HCT116 (cell line): Measurements from ENCODE around the gene WDR70. TPM values are rescaled to one million over a fixed set of nuclear protein-coding genes. Genes with fewer than 3 reads are reported as not detected.
"Not testable (repeated sequence)": the region's sequence is repeated elsewhere in the genome, so short reads cannot be mapped to it uniquely, and the experiment has no call there.

Source experiments
- ATAC-seq: fragments of 200-7000 bp; cut with Tn5 transposase; 2 replicates; pipeline ENCODE4 v1.9.1; 2020; ENCODE audit warnings: mild to moderate bottlenecking, moderate library complexity
- BruUV-seq: library from RNA; stranded (reverse); fragments of 400-500 nt; replicated peaks from 2 replicates; lab custom pipeline; 2021; lab: Mats Ljungman, UMichigan
- CTCF ChIA-PET: fragments of 300-600 bp; sonication (Branson Sonifier 250); formaldehyde crosslinking; loops from one replicate; lab custom pipeline; 2021; ENCODE audit warnings: antibody characterized with exemption; lab: Charles Lee
- POLR2A ChIA-PET: fragments of 300-600, 350-600 bp; sonication (Branson Sonifier 250); formaldehyde crosslinking; loops from one replicate; lab custom pipeline; 2021; ENCODE audit warnings: antibody characterized with exemption; lab: Charles Lee
- RAD21 ChIA-PET, 2 experiments: fragments of 300-600 bp; sonication (Branson Sonifier 250); formaldehyde crosslinking; loops; one replicate each; lab custom pipeline; 2023; ENCODE audit warnings: low total read pairs in 2 of 2; ENCODE audit not compliant: uncharacterized antibody in 2 of 2, unreplicated experiment in 2 of 2, low non-redundant PET in 1 of 2; lab: Charles Lee
- DNase-seq: peaks from one replicate; pipeline ENCODE4 v3.0.0-alpha.2; 2010; ENCODE audit warnings: low read depth, low spot score
- H2AFZ ChIP-seq: fragments of 200-600 bp; shearing (Covaris generic), sonication (generic); 2 replicates; pipeline ENCODE4 v1.6.1; 2017; ENCODE audit warnings: low read depth, mixed run types, mixed read lengths, antibody characterized with exemption, low read length; ENCODE audit not compliant: poor library complexity, severe bottlenecking
- H3K27ac ChIP-seq: 2 replicates; pipeline ENCODE4 v1.5.1; 2012; ENCODE audit warnings: low read depth, low read length
- H3K27me3 ChIP-seq: fragments of 200-600 bp; sonication (generic); 2 replicates; pipeline ENCODE4 v1.6.1; 2016; ENCODE audit warnings: mixed run types, low read length, mixed read lengths; ENCODE audit not compliant: insufficient read depth
- H3K36me3 ChIP-seq, 2 experiments: fragments of 200-500 bp in 1 of 2; fragments of 200-600 bp in 1 of 2; sonication (Bioruptor generic) in 1 of 2; sonication (generic) in 1 of 2; 2 replicates each; pipeline versions ENCODE4 v1.5.1 to v1.6.1; 2014 to 2016; ENCODE audit warnings: low read length in 2 of 2, inconsistent platforms in 1 of 2, mixed read lengths in 1 of 2, mixed run types in 1 of 2; ENCODE audit not compliant: insufficient read depth in 2 of 2, control insufficient read depth in 1 of 2
- H3K4me1 ChIP-seq, 2 experiments: fragments of 200-600 bp in 1 of 2; sonication (generic) in 1 of 2; 2 replicates each; pipeline versions ENCODE4 v1.5.1 to v1.6.1; 2012 to 2017; ENCODE audit warnings: low read length in 2 of 2, inconsistent platforms in 1 of 2, mild to moderate bottlenecking in 1 of 2, mixed read lengths in 1 of 2, mixed run types in 1 of 2, moderate library complexity in 1 of 2; ENCODE audit not compliant: insufficient read depth in 2 of 2, control insufficient read depth in 1 of 2
- H3K4me2 ChIP-seq: fragments of 200-600 bp; sonication (generic); 2 replicates; pipeline ENCODE4 v1.6.1; 2017; ENCODE audit warnings: mixed run types, low read length, mixed read lengths
- H3K4me3 ChIP-seq, 2 experiments: fragments of 200-600 bp in 1 of 2; sonication (generic) in 1 of 2; replicated peaks in 1 of 2; 2 replicates each; pipeline ENCODE4 v1.5.1; 2011 to 2016; ENCODE audit warnings: low read length in 2 of 2, control low read depth in 1 of 2, low read depth in 1 of 2, mild to moderate bottlenecking in 1 of 2, mixed read lengths in 1 of 2, mixed run types in 1 of 2
- H3K79me2 ChIP-seq: fragments of 200-600 bp; sonication (generic); 2 replicates; pipeline ENCODE4 v1.6.1; 2017; ENCODE audit warnings: mild to moderate bottlenecking, mixed run types, low read length, moderate library complexity, mixed read lengths; ENCODE audit not compliant: insufficient read depth
- H3K9ac ChIP-seq: fragments of 200-600 bp; sonication (generic); 2 replicates; pipeline ENCODE4 v1.6.1; 2016; ENCODE audit warnings: low read length, mixed read lengths
- H3K9me2 ChIP-seq: fragments of 200-600 bp; sonication (generic), shearing (Covaris generic); 2 replicates; pipeline ENCODE4 v1.6.1; 2017; ENCODE audit warnings: mixed run types, mild to moderate bottlenecking, moderate library complexity; ENCODE audit not compliant: insufficient read depth
- H3K9me3 ChIP-seq, 2 experiments: fragments of 200-500 bp in 1 of 2; fragments of 200-600 bp in 1 of 2; sonication (Bioruptor generic) in 1 of 2; sonication (generic) in 1 of 2; 2 replicates each; pipeline ENCODE4 v1.6.1; 2014 to 2017; ENCODE audit warnings: low read length in 2 of 2, mixed read lengths in 2 of 2, inconsistent platforms in 1 of 2, low read depth in 1 of 2, mild to moderate bottlenecking in 1 of 2, mixed run types in 1 of 2, moderate library complexity in 1 of 2; ENCODE audit not compliant: control insufficient read depth in 1 of 2, insufficient read depth in 1 of 2
- H4K20me1 ChIP-seq: fragments of 200-600 bp; sonication (generic), shearing (Covaris generic); 2 replicates; pipeline ENCODE4 v1.6.1; 2017; ENCODE audit warnings: mixed run types, mild to moderate bottlenecking, moderate library complexity; ENCODE audit not compliant: insufficient read depth
- CBX3 ChIP-seq: IDR thresholded peaks from 2 replicates; pipeline ENCODE4 v1.6.1; 2012; ENCODE audit warnings: low read depth
- EGR1 ChIP-seq: IDR thresholded peaks from 2 replicates; pipeline ENCODE4 v1.6.1; 2012; ENCODE audit warnings: low read depth
- ELF1 ChIP-seq: IDR thresholded peaks from 2 replicates; pipeline ENCODE4 v1.6.1; 2012; ENCODE audit warnings: low read depth, borderline replicate concordance
- EZH2 ChIP-seq: fragments of 200-600 bp; sonication (generic); IDR thresholded peaks from 2 replicates; pipeline ENCODE4 v1.6.1; 2017; ENCODE audit warnings: antibody characterized with exemption, mixed run types
- RAD21 ChIP-seq: IDR thresholded peaks from 2 replicates; pipeline ENCODE4 v1.6.1; 2012; ENCODE audit warnings: low read depth, mild to moderate bottlenecking
- SIN3A ChIP-seq: IDR thresholded peaks from 2 replicates; pipeline ENCODE4 v1.6.1; 2012; ENCODE audit warnings: low read depth
- YY1 ChIP-seq: IDR thresholded peaks from 2 replicates; pipeline ENCODE4 v1.6.1; 2011; ENCODE audit warnings: low read length, low read depth, moderate library complexity, mild to moderate bottlenecking; ENCODE audit not compliant: insufficient replicate concordance; ENCODE audit errors: extremely low read depth
- ZFX ChIP-seq: fragments of 450-650 bp; IDR thresholded peaks from 2 replicates; pipeline ENCODE4 v1.6.1; 2017
- intact Hi-C: fragments of 100-400 bp; cut with micrococcal nuclease; formaldehyde crosslinking; loops from 2 replicates; pipeline ENCODE4 v1.10.0; 2022
- total RNA-seq: library from RNA; stranded (reverse); gene quantifications from one replicate; pipeline ENCODE4 v1.2.1, GENCODE V29; 2021; ENCODE audit not compliant: unreplicated experiment
- TF ChIP-seq, protein P1 (sequence below), 3 experiments: fragments of 200-600 bp in 1 of 3; sonication (generic) in 1 of 3; IDR thresholded peaks in 2 of 3; conservative IDR thresholded peaks in 1 of 3; 2 replicates each; pipeline ENCODE4 v1.5.1; 2012 to 2017; ENCODE audit warnings: low read depth in 2 of 3, low read length in 2 of 3, antibody characterized with exemption in 1 of 3, borderline replicate concordance in 1 of 3, control low read depth in 1 of 3, mild to moderate bottlenecking in 1 of 3, mixed read lengths in 1 of 3, mixed run types in 1 of 3, moderate library complexity in 1 of 3; ENCODE audit not compliant: insufficient read depth in 1 of 3
- TF ChIP-seq, protein P2 (sequence below): IDR thresholded peaks from 2 replicates; pipeline ENCODE4 v1.6.1; 2012
- TF ChIP-seq, protein P3 (sequence below): IDR thresholded peaks from 2 replicates; pipeline ENCODE4 v1.6.1; 2011; ENCODE audit warnings: mild to moderate bottlenecking, low read length, moderate library complexity; ENCODE audit not compliant: insufficient replicate concordance; ENCODE audit errors: extremely low read depth

Gene WDR70
- total RNA-seq, 1 experiment from 2014 or later = 31.1 TPM

DNA sequence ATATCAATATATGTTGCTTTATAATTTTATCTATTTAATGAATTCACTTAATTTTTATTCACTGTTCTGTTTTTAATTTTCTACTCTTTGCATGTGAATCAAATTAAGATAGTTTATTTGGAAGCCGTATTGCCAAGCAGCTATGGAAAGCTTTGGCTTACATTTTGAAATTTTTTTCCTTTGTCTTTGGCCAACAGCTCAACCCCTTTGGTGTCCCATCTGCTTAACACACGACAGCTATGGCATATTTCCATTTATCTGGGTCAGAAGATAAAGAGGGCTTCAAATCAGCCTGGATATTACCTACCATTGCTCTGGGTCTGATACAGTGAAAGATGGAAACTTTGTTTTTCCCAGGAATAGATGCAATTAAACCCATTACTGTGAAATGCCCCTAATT, 201.0 kb downstream of the WDR70 start:
- no peak for DNase-seq
- intact Hi-C loops = no loop called here
- TF ChIP-seq EGR1 (no peak), SIN3A (no peak), ELF1 (no peak), RAD21 (no peak), YY1 (no peak), EZH2 (no peak), ZFX (no peak)
- TF ChIP-seq, protein P1, sequence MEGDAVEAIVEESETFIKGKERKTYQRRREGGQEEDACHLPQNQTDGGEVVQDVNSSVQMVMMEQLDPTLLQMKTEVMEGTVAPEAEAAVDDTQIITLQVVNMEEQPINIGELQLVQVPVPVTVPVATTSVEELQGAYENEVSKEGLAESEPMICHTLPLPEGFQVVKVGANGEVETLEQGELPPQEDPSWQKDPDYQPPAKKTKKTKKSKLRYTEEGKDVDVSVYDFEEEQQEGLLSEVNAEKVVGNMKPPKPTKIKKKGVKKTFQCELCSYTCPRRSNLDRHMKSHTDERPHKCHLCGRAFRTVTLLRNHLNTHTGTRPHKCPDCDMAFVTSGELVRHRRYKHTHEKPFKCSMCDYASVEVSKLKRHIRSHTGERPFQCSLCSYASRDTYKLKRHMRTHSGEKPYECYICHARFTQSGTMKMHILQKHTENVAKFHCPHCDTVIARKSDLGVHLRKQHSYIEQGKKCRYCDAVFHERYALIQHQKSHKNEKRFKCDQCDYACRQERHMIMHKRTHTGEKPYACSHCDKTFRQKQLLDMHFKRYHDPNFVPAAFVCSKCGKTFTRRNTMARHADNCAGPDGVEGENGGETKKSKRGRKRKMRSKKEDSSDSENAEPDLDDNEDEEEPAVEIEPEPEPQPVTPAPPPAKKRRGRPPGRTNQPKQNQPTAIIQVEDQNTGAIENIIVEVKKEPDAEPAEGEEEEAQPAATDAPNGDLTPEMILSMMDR (IDR thresholded peaks at IDR 0.05 in 2 of 3, conservative IDR thresholded peaks at IDR 0.05 in 1 of 3; ENCODE audit: borderline replicate concordance in 1 of 3, insufficient read depth in 1 of 3, low read depth in 2 of 3, low read length in 2 of 3) = no peak
- TF ChIP-seq, protein P2, sequence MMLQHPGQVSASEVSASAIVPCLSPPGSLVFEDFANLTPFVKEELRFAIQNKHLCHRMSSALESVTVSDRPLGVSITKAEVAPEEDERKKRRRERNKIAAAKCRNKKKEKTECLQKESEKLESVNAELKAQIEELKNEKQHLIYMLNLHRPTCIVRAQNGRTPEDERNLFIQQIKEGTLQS = no peak

DNA sequence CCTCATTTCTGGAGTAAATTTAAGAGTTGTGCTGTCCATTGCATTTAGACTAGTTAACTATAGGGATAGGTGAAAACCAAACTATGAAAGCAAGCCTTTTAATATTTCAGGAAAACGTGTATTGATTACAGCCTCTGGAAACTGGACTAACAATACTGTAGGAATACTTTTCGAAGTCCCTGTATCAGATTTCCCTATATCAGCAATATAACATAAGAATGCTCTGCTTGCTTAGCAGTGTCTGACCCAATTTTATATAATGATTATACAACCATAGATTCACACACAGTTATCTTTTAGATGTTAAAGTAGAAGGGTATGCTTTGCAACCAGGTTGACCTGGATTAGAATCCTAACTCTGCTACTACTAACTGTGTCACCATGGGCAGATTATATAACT, 203.1 kb downstream of the WDR70 start:
- H3K4me2 ChIP-seq = no peak overlapping the region
- H3K27me3 ChIP-seq = no peaks in the 10 kb centered on the region
- no peak overlapping the region for H2AFZ ChIP-seq
- POLR2A ChIA-PET = no interaction called here
- intact Hi-C loops = no loop called here
- H3K9ac ChIP-seq = no peak overlapping the region
- H3K9me2 ChIP-seq = no peaks in the 10 kb centered on the region
- CTCF ChIA-PET = no interaction called here
- H3K4me1 ChIP-seq = no peaks in the 10 kb centered on the region
- no peak overlapping the region for H3K27ac ChIP-seq
- BruUV-seq = no TSS peak
- DNase-seq (no peak), ATAC-seq (no peak)
- H3K79me2 ChIP-seq = no peaks in the 10 kb centered on the region
- no peaks in the 10 kb centered on the region for H3K36me3 ChIP-seq
- no peaks in the 10 kb centered on the region for H3K9me3 ChIP-seq
- TF ChIP-seq ZFX = no peak
- TF ChIP-seq, protein P3, sequence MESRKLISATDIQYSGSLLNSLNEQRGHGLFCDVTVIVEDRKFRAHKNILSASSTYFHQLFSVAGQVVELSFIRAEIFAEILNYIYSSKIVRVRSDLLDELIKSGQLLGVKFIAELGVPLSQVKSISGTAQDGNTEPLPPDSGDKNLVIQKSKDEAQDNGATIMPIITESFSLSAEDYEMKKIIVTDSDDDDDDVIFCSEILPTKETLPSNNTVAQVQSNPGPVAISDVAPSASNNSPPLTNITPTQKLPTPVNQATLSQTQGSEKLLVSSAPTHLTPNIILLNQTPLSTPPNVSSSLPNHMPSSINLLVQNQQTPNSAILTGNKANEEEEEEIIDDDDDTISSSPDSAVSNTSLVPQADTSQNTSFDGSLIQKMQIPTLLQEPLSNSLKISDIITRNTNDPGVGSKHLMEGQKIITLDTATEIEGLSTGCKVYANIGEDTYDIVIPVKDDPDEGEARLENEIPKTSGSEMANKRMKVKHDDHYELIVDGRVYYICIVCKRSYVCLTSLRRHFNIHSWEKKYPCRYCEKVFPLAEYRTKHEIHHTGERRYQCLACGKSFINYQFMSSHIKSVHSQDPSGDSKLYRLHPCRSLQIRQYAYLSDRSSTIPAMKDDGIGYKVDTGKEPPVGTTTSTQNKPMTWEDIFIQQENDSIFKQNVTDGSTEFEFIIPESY = no peak
- TF ChIP-seq CBX3 = no peak
- TF ChIP-seq EGR1 = no peak
- H4K20me1 ChIP-seq = no peaks in the 10 kb centered on the region
- no peak overlapping the region for H3K4me3 ChIP-seq
- RAD21 ChIA-PET = no interaction called here

More for the DNA sequence above, 201.0 kb downstream of the WDR70 start:
- no TSS peak for BruUV-seq
- H3K27ac ChIP-seq = no peak overlapping the region
- no peak overlapping the region for H2AFZ ChIP-seq
- CTCF ChIA-PET = no interaction called here
- no peaks in the 10 kb centered on the region for H3K4me1 ChIP-seq
- no peaks in the 10 kb centered on the region for H3K9me2 ChIP-seq
- no peak overlapping the region for H3K9ac ChIP-seq
- RAD21 ChIA-PET = no interaction called here
- H3K4me3 ChIP-seq = no peak overlapping the region
- H4K20me1 ChIP-seq = no peaks in the 10 kb centered on the region
- no peak for ATAC-seq
- POLR2A ChIA-PET = no interaction called here
- no peaks in the 10 kb centered on the region for H3K9me3 ChIP-seq
- H3K27me3 ChIP-seq = no peaks in the 10 kb centered on the region
- no peaks in the 10 kb centered on the region for H3K36me3 ChIP-seq
- H3K79me2 ChIP-seq = no peaks in the 10 kb centered on the region
- H3K4me2 ChIP-seq = no peak overlapping the region

DNA sequence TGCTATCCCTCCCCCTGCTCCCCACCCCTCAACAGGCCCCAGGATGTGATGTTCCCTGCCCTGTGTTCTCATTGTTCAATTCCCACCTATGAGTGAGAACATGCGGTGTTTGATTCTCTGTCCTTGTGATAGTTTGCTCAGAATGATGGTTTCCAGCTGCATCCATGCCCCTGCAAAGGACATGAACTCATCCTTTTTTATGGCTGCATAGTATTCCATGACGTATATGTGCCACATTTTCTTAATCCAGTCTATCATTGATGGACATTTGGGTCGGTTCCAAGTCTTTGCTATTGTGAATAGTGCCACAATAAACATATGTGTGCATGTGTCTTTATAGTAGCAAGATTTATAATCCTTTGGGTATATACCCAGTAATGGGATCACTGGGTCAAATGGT, 214.2 kb downstream of the WDR70 start:
- CTCF ChIA-PET, H3K27me3 ChIP-seq, H3K4me1 ChIP-seq, H3K9me3 ChIP-seq, H3K79me2 ChIP-seq, H3K4me3 ChIP-seq, intact Hi-C loops, H4K20me1 ChIP-seq, ATAC-seq, H3K36me3 ChIP-seq, H3K9me2 ChIP-seq, H3K27ac ChIP-seq, POLR2A ChIA-PET, BruUV-seq, DNase-seq, H3K4me2 ChIP-seq, H3K9ac ChIP-seq, RAD21 ChIA-PET, H2AFZ ChIP-seq: not testable (repeated sequence)
